Muscle layer of colon (tissue), 2 donors: Measurements from ENCODE around the gene COLGALT1.

Experiments
- H3K27ac ChIP-seq: one replicate; pipeline ENCODE4 v1.7.0; 2013; ENCODE audit warnings: low read depth, mild to moderate bottlenecking, low read length, moderate library complexity
- H3K27me3 ChIP-seq, 2 donors: one replicate each; pipeline ENCODE4 v1.7.0; 2013; ENCODE audit warnings: low read length in 2 of 2, mild to moderate bottlenecking in 2 of 2; ENCODE audit not compliant: insufficient read depth in 2 of 2, control insufficient read depth in 1 of 2
- H3K36me3 ChIP-seq: one replicate; pipeline ENCODE4 v1.7.0; 2013; ENCODE audit warnings: mild to moderate bottlenecking, low read length; ENCODE audit not compliant: insufficient read depth
- H3K4me1 ChIP-seq: one replicate; pipeline ENCODE4 v1.7.0; 2013; ENCODE audit warnings: mild to moderate bottlenecking, low read length; ENCODE audit not compliant: insufficient read depth
- H3K4me3 ChIP-seq, 2 donors: one replicate each; pipeline ENCODE4 v1.7.0; 2013; ENCODE audit warnings: low read length in 2 of 2, low read depth in 1 of 2, mild to moderate bottlenecking in 1 of 2, moderate library complexity in 1 of 2
- H3K9ac ChIP-seq: one replicate; pipeline ENCODE4 v1.7.0; 2013; ENCODE audit warnings: low read length
- H3K9me3 ChIP-seq: one replicate; pipeline ENCODE4 v1.7.0; 2013; ENCODE audit warnings: mild to moderate bottlenecking, low read length
- donor health status: abdominal sarcoma.
- donor health status: Adenocarcinoma of cecum.

The COLGALT1 gene

GRCh38 chr19:17627921-17628320 is 72.5 kb downstream of the COLGALT1 start:
- no peaks in the 10 kb centered on the region for H3K27me3 ChIP-seq

GRCh38 chr19:17629760-17630159 is 74.3 kb downstream of the COLGALT1 start:
- Histone ChIP-seq H3K36me3 (no peaks in the 10 kb centered on the region), H3K9me3 (no peaks in the 10 kb centered on the region), H3K4me1 (no peaks in the 10 kb centered on the region), H3K9ac (no peak overlapping the region), H3K27me3 (no peaks in the 10 kb centered on the region), H3K27ac (no peak overlapping the region), H3K4me3 (no peak overlapping the region)

More at GRCh38 chr19:17627921-17628320, 72.5 kb downstream of the COLGALT1 start:
- Histone ChIP-seq H3K4me1 (no peaks in the 10 kb centered on the region), H3K9me3 (no peaks in the 10 kb centered on the region), H3K27ac (no peak overlapping the region), H3K36me3 (no peaks in the 10 kb centered on the region), H3K9ac (no peak overlapping the region), H3K4me3 (no peak overlapping the region)

- Histone ChIP-seq H3K27me3 (no peaks in the 10 kb centered on the region), H3K36me3 (no peaks in the 10 kb centered on the region), H3K4me1 (no peaks in the 10 kb centered on the region), H3K4me3 (no peak overlapping the region), H3K9ac (no peak overlapping the region), H3K27ac (no peak overlapping the region), H3K9me3 (no peaks in the 10 kb centered on the region)
These were observed 77.1 kb downstream of the COLGALT1 start for GRCh38 chr19:17632577-17632976.
